GM19328 (cell line): ENCODE measurements around the gene AMMECR1.
"Not testable (repeated sequence)": the region's sequence is repeated elsewhere in the genome, so short reads cannot be mapped to it uniquely, and the experiment has no call there.

Source experiments
- ATAC-seq: cut with Tn5 transposase; IDR thresholded peaks from one replicate; pipeline ENCODE4 v1.9.1; 2021; ENCODE audit warnings: mild to moderate bottlenecking, moderate library complexity; ENCODE audit not compliant: unreplicated experiment

The AMMECR1 gene

DNA sequence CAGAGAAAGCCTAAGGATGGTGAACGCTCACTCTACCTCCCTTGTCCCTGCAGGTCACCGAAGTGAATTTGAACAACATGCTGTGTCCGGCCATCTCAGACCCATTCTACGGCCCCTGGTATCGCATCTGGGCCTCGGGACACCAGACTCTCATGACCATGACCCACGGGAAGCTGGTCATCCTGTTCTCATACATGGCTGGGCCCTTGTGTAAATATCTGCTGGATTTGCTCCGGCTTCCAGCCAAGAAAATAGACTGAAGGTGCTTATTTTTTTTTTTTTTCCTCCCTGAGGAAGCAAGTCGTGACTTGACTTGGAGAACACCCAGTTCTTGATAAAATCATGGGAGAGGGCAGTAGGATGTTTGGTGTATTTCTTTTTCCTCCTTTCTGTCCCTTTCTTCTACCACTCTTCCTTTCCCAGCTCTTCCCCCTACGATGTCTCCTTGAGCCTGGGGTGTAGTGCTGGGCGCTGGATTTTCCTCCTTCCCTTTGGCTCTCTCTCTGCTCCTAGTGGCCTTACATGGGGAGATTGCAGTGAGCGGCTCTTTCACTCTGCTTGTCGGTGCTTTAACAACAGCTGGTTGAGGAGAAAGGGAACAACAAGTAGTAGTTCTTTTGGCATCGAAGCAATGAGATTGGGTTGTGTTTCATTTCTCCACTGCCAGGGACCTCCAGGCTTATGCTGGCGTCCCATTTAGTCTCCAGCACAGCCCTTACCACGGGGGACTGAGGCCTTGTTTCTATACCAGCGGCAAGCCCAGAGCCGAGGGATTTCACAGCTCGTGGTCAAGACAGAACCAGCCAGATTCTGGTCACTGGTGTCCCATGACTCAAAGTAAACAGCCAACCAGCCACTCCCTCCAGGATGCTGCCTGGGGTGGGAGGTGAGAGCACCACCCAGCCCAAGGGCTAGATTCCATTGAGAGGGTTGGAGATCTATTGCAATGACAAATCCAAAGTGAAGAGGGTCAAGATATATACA is 144.4 kb downstream of the AMMECR1 start:
- no peak for ATAC-seq

DNA sequence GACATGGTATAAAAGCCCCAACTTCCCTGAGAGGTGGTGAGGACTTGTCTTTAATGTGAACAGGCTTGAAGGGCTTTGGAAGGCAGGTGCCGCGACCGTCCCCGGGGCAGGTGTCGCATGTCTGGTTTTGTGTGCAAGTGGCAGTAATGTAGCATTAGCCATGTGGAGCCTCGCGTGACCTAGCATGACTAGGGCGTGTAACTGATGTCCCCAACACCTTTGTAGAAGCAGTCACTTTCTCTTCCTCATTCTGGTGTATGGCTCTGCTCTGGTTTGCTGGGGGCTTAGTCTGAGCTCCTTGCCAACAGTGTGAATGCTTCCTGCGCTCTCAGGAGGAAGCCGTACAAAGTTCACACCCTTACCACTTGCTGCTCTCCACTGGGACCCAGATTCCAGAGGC is 145.7 kb downstream of the AMMECR1 start:
- peak; percentile 96 for ATAC-seq

DNA sequence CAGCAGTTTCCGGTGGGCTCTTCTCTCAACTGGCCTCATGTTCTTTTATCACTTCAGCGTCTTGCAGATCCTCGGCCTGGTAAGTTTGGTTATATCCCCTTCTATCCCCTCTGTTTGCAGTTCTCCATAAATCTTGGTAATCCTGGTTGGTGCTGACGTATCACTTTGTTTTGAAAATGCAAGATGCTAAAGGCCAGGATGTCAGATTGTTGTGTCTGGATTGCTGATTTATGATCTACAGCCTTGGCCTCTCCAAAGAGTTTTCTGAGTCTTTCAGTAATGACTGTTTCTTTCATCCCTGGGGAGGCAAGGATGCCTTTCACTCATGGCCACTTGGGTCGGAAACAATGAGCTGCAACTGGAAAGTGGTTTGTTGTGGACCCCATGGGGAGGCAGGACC is 146.4 kb downstream of the AMMECR1 start:
- ATAC-seq = no peak

- no peak for ATAC-seq
Observed at GRCh38 chrX:110170029-110170428, 147.9 kb downstream of the AMMECR1 start.

GRCh38 chrX:110168585-110168984 is 149.3 kb downstream of the AMMECR1 start:
- no peak for ATAC-seq

- no peak for ATAC-seq
Observed at GRCh38 chrX:110167952-110168451, 149.9 kb downstream of the AMMECR1 start.

- no peak for ATAC-seq
Observed at GRCh38 chrX:110163488-110163887, 154.4 kb downstream of the AMMECR1 start.

DNA sequence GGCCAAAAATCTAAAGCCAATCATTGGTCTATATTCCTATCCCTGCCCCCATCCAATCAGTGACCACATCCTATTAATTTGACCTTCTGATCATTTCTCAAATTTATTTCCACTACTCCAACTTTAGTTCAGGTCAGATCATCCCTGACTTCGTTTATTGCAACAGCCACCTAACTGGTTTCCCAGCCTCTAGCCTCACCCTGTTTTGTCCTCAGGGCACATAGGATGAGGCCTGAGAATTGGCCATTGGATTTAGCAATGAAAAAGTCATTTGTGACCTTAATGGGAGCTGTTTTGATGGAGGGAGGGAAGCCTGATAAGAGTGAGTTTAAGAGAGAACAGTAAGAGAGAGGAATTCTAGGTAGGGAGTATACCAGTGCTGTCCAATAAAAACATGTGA is 155.0 kb downstream of the AMMECR1 start:
- no peak for ATAC-seq

DNA sequence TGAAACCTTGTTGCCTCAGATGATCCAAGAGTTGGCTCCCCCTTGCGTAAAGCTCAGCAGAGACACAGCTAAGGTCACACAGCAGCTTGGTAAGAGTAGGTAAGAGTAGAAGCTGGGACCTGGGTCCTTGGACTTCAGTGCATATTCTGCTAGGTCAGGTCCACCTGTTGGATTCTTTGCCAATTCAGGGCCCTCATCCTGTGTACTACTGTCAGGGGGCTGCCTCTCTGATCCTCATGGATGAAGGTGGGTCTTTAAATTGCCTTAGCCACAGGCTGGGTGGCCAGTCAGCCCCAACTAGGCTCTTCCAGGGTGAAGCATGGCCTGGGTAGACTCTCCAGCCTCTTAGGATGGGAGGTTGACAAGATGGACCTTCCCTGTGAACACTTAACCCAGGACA is 155.8 kb downstream of the AMMECR1 start:
- ATAC-seq = no peak

GRCh38 chrX:110161361-110161686 is 156.6 kb downstream of the AMMECR1 start:
- ATAC-seq = no peak

GRCh38 chrX:110159865-110160264 is 158.0 kb downstream of the AMMECR1 start:
- ATAC-seq = no peak

GRCh38 chrX:110159235-110159634 is 158.7 kb downstream of the AMMECR1 start:
- no peak for ATAC-seq

DNA sequence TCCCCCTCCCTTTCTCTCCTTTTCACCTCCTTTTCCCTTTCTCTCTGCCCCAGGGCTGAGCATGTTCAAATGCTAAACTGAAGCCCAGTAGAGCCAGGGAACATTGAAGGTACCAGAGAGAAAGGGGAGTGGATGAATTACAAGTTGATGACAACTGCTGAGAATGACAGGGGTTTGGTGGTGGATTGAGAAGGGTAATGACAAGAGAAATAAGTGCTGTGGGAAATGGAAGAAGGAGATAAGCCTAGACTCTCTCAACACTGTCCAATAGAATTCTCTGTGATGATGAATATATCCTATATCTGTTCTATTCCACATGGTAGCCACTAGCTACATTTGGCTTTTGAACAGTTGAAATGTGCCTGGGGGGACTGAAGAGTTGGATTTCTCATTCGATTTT is 160.4 kb downstream of the AMMECR1 start:
- ATAC-seq = no peak

DNA sequence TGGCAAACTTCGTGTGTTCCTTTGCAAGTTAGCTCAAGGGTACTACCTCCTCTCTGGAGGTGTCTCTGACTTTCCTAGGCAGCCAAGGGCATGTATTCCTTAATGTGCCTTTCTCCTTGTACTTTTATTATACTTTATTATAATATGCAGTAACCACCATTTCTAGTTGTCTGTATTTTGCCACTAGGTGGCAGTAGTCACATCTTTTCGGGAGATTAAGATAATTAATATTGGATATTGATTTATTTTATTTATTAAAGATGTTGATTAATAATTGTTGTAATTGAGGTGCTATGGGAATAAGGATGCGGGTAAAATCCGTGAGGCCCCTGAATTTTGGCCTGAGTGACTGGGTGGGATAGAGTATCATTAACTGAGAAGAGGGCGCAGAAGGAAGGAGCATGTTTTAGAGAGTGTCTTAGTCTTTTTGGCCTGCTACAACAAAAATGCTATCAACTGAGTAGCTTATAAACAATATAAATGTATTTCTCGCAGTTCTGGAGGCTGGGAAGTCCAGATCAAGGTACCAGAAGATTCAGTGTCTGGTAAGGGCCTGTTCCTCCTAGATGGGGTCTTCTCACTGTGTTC is 161.6 kb downstream of the AMMECR1 start:
- ATAC-seq = no peak

- no peak for ATAC-seq
Observed at GRCh38 chrX:110155759-110156158, 162.1 kb downstream of the AMMECR1 start.

- ATAC-seq = not testable (repeated sequence)
Observed at GRCh38 chrX:110154328-110154727, 163.6 kb downstream of the AMMECR1 start.

GRCh38 chrX:110153896-110154295 is 164.0 kb downstream of the AMMECR1 start:
- ATAC-seq = no peak

DNA sequence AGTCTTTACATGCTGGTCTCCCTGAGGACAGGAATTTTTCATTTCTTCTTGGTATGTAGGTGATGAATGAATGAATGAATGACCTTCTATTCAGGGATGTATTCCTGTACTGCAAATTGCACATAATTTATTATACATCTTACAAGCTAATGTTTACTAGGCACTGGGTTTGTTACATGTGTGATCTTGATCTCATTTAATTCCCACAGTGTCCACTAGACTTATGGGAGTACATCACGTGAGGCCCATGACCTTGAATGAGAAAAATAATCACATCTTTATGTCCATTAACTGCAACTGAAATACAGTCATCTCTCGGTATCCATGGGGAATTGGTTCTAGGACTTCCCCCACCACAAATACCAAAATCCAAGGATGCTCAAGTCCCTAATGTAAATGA is 164.6 kb downstream of the AMMECR1 start:
- ATAC-seq = no peak

- no peak for ATAC-seq
Observed at GRCh38 chrX:110146521-110146920, 171.4 kb downstream of the AMMECR1 start.

GRCh38 chrX:110145854-110146253 is 172.0 kb downstream of the AMMECR1 start:
- no peak for ATAC-seq

DNA sequence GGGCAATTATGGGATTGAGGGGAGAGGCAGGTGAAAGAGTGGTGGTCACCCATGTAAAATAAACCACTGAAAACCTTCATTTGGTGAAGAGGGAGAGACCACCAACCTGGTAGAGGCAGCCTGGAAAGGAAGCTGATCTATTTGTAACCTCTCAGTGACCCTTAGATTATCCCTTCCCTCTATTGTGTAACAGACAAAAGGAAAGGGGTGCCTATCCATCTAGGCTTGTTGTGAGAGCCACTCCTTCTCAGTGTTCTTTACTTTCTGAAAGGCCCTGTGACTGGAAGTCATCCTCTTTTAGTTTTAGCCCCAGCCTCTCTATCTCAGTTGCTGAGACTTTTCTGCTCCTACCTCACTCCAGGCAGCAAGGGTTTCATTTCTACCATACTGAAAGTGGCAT is 172.6 kb downstream of the AMMECR1 start:
- no peak for ATAC-seq
